Dermis blood vessel endothelial cell (primary cell): ENCODE results near the gene HTRA1. TPM values are rescaled to one million over a fixed set of nuclear protein-coding genes. Genes with fewer than 3 reads are reported as not detected.

Experiments
- DNase-seq: peaks from one replicate; pipeline ENCODE4 v3.0.0; 2010
- total RNA-seq: library from RNA; depleted of rRNA; stranded (reverse); fragments of >200 nt; gene quantifications from 2 replicates; pipeline ENCODE4 v1.2.3, GENCODE V29; 2014

HTRA1 gene
- total RNA-seq, 1 donor from 2014 or later, result 117 TPM

DNA sequence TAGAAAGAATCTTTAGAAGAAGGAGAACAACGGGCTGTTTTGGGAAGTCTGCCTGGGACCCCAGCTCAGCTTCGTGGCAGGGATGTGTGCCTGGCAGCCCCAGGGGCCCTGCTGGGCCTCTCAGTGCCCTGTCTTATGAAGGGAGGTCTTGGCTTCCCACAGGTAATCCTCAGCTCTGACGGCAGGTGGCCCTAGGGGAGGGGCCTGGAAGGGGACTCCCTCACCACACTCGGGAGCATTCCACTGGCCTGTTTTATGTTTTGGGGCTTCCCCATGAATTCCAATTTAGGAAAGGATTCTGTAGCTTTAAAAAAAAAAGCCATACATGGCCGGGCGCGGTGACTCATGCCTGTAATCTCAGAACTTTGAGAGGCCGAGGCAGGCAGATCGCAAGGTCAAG lies 96.2 kb downstream of the HTRA1 start:
- DNase-seq, result no peak

DNA sequence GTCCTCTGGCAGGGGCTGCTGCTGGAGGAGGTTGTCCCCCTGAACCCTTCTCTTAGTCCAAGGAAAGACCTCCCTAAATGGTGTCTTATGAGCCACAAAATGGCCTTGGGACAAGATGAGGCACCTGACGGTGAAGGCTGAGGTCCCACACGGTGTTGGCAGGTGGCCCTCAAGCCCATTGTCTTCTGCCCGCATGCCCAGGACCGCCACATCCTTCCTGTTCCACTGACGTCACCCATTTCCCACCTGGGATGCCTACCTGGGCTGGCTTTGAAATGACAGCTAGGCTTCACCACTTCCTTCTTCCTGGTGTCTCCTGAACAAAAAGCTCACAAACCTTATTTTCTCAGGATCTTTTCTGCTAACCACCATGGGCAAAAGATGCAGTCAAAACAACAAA lies 97.1 kb downstream of the HTRA1 start:
- no peak for DNase-seq

- no peak for DNase-seq
Observed at GRCh38 chr10:122559228-122559627, 97.9 kb downstream of the HTRA1 start.

- DNase-seq, result peak; percentile 13
Observed at GRCh38 chr10:122560279-122560804, 99.0 kb downstream of the HTRA1 start, which contains the start of gene DMBT1. Gene DMBT1, plus strand, starts transcription at chr10:122560754. Its CDS starts 17 bp downstream, at chr10:122560771.

GRCh38 chr10:122561212-122561611 lies 99.9 kb downstream of the HTRA1 start:
- DNase-seq, result no peak

- no peak for DNase-seq
Observed at GRCh38 chr10:122561792-122562191, 100.4 kb downstream of the HTRA1 start.

Other genes with a start within 250 kb of the HTRA1 start
- not detected in 2 replicates for gene BTBD16, start 190.3 kb upstream of the HTRA1 start, total RNA-seq
- 44.5 and 52.1 TPM in 2 replicates for gene PLEKHA1, start 86.8 kb upstream of the HTRA1 start, total RNA-seq
- gene ARMS2, start 6.9 kb upstream of the HTRA1 start, total RNA-seq, result not detected in 2 replicates
- not detected in 2 replicates for gene DMBT1, start 99.2 kb downstream of the HTRA1 start, total RNA-seq
- not detected in 2 replicates for gene C10orf120, start 238.3 kb downstream of the HTRA1 start, total RNA-seq